ENCODE measurements around the gene IGFBP5. TPM values are rescaled to one million over a fixed set of nuclear protein-coding genes. Genes with fewer than 3 reads are reported as not detected.

IGFBP5 gene
- polyA plus RNA-seq, 6 donors from 2014 or later: not detected

- Mint-ChIP-seq H3K36me3 (no peaks in the 10 kb centered on the region), H3K4me1 (peaks cover 0 to 4% (median 0%) of the 10 kb centered on the region in 3 donors), H3K27me3 (peaks cover 51 to 68% (median 68%) of the 10 kb centered on the region in 3 donors), H3K27ac (no peak overlapping the region), H3K9me3 (peaks cover 0 to 2% (median 0%) of the 10 kb centered on the region in 7 donors), H3K4me3 (peak overlapping the region in 1 of 8 donors; percentile 60)
- no peak for ATAC-seq (ENCODE audit: low read depth in 2 of 2)
- no peak for DNase-seq
These were observed 17.3 kb downstream of the IGFBP5 start for GRCh38 chr2:216678098-216678465.

GRCh38 chr2:216677439-216678097 lies 17.8 kb downstream of the IGFBP5 start:
- H3K27me3 Mint-ChIP-seq: peaks cover 50 to 64% (median 63%) of the 10 kb centered on the region in 3 donors
- H3K9me3 Mint-ChIP-seq: peaks cover 0 to 2% (median 0%) of the 10 kb centered on the region in 7 donors
- DNase-seq (no peak), ATAC-seq (ENCODE audit: low read depth in 2 of 2) (no peak)
- peak overlapping the region in 1 of 8 donors; percentile 60 for H3K4me3 Mint-ChIP-seq
- H3K4me1 Mint-ChIP-seq: peaks cover 0 to 3% (median 0%) of the 10 kb centered on the region in 3 donors
- no peak overlapping the region for H3K27ac Mint-ChIP-seq
- no peaks in the 10 kb centered on the region for H3K36me3 Mint-ChIP-seq

- H3K4me1 Mint-ChIP-seq: no peaks in the 10 kb centered on the region
- H3K27ac Mint-ChIP-seq: no peak overlapping the region
- H3K4me3 Mint-ChIP-seq: no peak overlapping the region
- peaks cover 46 to 60% (median 55%) of the 10 kb centered on the region in 3 donors for H3K27me3 Mint-ChIP-seq
- H3K36me3 Mint-ChIP-seq: no peaks in the 10 kb centered on the region
- DNase-seq (no peak), ATAC-seq (ENCODE audit: low read depth in 2 of 2) (no peak)
- H3K9me3 Mint-ChIP-seq: peaks cover 0 to 2% (median 0%) of the 10 kb centered on the region in 7 donors
These were observed 18.7 kb downstream of the IGFBP5 start for GRCh38 chr2:216676630-216677029.

- peaks cover 0 to 2% (median 0%) of the 10 kb centered on the region in 7 donors for H3K9me3 Mint-ChIP-seq
- no peak for ATAC-seq (ENCODE audit: low read depth in 2 of 2)
- no peak for DNase-seq
- H3K27me3 Mint-ChIP-seq: peaks cover 51 to 59% (median 55%) of the 10 kb centered on the region in 3 donors
- H3K4me1 Mint-ChIP-seq: no peaks in the 10 kb centered on the region
- no peak overlapping the region for H3K4me3 Mint-ChIP-seq
- H3K27ac Mint-ChIP-seq: no peak overlapping the region
- no peaks in the 10 kb centered on the region for H3K36me3 Mint-ChIP-seq
These were observed 21.0 kb downstream of the IGFBP5 start for GRCh38 chr2:216674376-216674775.

GRCh38 chr2:216673609-216674008 lies 21.7 kb downstream of the IGFBP5 start:
- ATAC-seq (ENCODE audit: low read depth in 2 of 2) (no peak), DNase-seq (no peak)
- H3K27me3 Mint-ChIP-seq: peaks cover 49 to 59% (median 55%) of the 10 kb centered on the region in 3 donors
- peaks cover 0 to 2% (median 0%) of the 10 kb centered on the region in 7 donors for H3K9me3 Mint-ChIP-seq
- no peaks in the 10 kb centered on the region for H3K4me1 Mint-ChIP-seq
- no peaks in the 10 kb centered on the region for H3K36me3 Mint-ChIP-seq
- no peak overlapping the region for H3K4me3 Mint-ChIP-seq
- H3K27ac Mint-ChIP-seq: no peak overlapping the region

GRCh38 chr2:216673021-216673420 lies 22.3 kb downstream of the IGFBP5 start:
- H3K36me3 Mint-ChIP-seq: no peaks in the 10 kb centered on the region

GRCh38 chr2:216672466-216672865 lies 22.9 kb downstream of the IGFBP5 start:
- DNase-seq: no peak
- Mint-ChIP-seq H3K4me3 (no peak overlapping the region), H3K27ac (no peak overlapping the region), H3K4me1 (no peaks in the 10 kb centered on the region), H3K27me3 (peaks cover 45 to 64% (median 57%) of the 10 kb centered on the region in 3 donors), H3K9me3 (no peaks in the 10 kb centered on the region), H3K36me3 (no peaks in the 10 kb centered on the region)
- no peak for ATAC-seq (ENCODE audit: low read depth in 2 of 2)

More at GRCh38 chr2:216673021-216673420, 22.3 kb downstream of the IGFBP5 start:
- no peak overlapping the region for H3K27ac Mint-ChIP-seq
- H3K4me1 Mint-ChIP-seq: no peaks in the 10 kb centered on the region
- H3K4me3 Mint-ChIP-seq: no peak overlapping the region
- H3K27me3 Mint-ChIP-seq: peaks cover 45 to 64% (median 57%) of the 10 kb centered on the region in 3 donors
- no peak for ATAC-seq (ENCODE audit: low read depth in 2 of 2)
- DNase-seq: no peak
- peaks cover 0 to 2% (median 0%) of the 10 kb centered on the region in 7 donors for H3K9me3 Mint-ChIP-seq

GRCh38 chr2:216671791-216672343 lies 23.5 kb downstream of the IGFBP5 start:
- Mint-ChIP-seq H3K36me3 (no peaks in the 10 kb centered on the region), H3K27me3 (peaks cover 45 to 65% (median 56%) of the 10 kb centered on the region in 3 donors), H3K9me3 (no peaks in the 10 kb centered on the region), H3K4me3 (no peak overlapping the region), H3K27ac (no peak overlapping the region), H3K4me1 (no peaks in the 10 kb centered on the region)
- no peak for DNase-seq
- ATAC-seq (ENCODE audit: low read depth in 2 of 2): no peak

GRCh38 chr2:216671081-216671411 lies 24.3 kb downstream of the IGFBP5 start:
- DNase-seq: no peak
- Mint-ChIP-seq H3K27me3 (peaks cover 45 to 72% (median 56%) of the 10 kb centered on the region in 3 donors), H3K4me1 (peaks cover 0 to 4% (median 0%) of the 10 kb centered on the region in 3 donors), H3K27ac (peak overlapping the region in 1 of 6 donors; percentile 75), H3K9me3 (no peaks in the 10 kb centered on the region), H3K4me3 (no peak overlapping the region), H3K36me3 (no peaks in the 10 kb centered on the region)
- ATAC-seq (ENCODE audit: low read depth in 2 of 2): no peak

- H3K4me3 Mint-ChIP-seq: no peak overlapping the region
- no peaks in the 10 kb centered on the region for H3K36me3 Mint-ChIP-seq
- ATAC-seq (ENCODE audit: low read depth in 2 of 2) (no peak), DNase-seq (no peak)
- H3K27me3 Mint-ChIP-seq: peaks cover 39 to 72% (median 56%) of the 10 kb centered on the region in 3 donors
- H3K9me3 Mint-ChIP-seq: no peaks in the 10 kb centered on the region
- H3K4me1 Mint-ChIP-seq: peaks cover 0 to 4% (median 0%) of the 10 kb centered on the region in 3 donors
- H3K27ac Mint-ChIP-seq: peak overlapping the region in 1 of 6 donors; percentile 29
These were observed 24.9 kb downstream of the IGFBP5 start for GRCh38 chr2:216670266-216671080.

GRCh38 chr2:216666461-216667233 lies 28.7 kb downstream of the IGFBP5 start:
- DNase-seq (peak; percentile 42), ATAC-seq (ENCODE audit: low read depth in 2 of 2) (peak; percentile 32 to 61)
- H3K4me1 Mint-ChIP-seq: peaks cover 0 to 4% (median 0%) of the 10 kb centered on the region in 3 donors
- H3K36me3 Mint-ChIP-seq: no peaks in the 10 kb centered on the region
- H3K9me3 Mint-ChIP-seq: no peaks in the 10 kb centered on the region
- no peak overlapping the region for H3K27ac Mint-ChIP-seq
- H3K4me3 Mint-ChIP-seq: peak overlapping the region in 1 of 8 donors; percentile 9
- peaks cover 29 to 61% (median 54%) of the 10 kb centered on the region in 3 donors for H3K27me3 Mint-ChIP-seq

- Mint-ChIP-seq H3K27ac (no peak overlapping the region), H3K27me3 (peaks cover 25 to 59% (median 44%) of the 10 kb centered on the region in 3 donors), H3K4me1 (peaks cover 0 to 4% (median 0%) of the 10 kb centered on the region in 3 donors), H3K9me3 (no peaks in the 10 kb centered on the region), H3K4me3 (no peak overlapping the region), H3K36me3 (no peaks in the 10 kb centered on the region)
- no peak for DNase-seq
- no peak for ATAC-seq (ENCODE audit: low read depth in 2 of 2)
These were observed 29.6 kb downstream of the IGFBP5 start for GRCh38 chr2:216665717-216666116.

GRCh38 chr2:216665242-216665641 lies 30.1 kb downstream of the IGFBP5 start:
- no peaks in the 10 kb centered on the region for H3K9me3 Mint-ChIP-seq
- H3K4me1 Mint-ChIP-seq: peaks cover 0 to 4% (median 0%) of the 10 kb centered on the region in 3 donors
- DNase-seq: no peak
- ATAC-seq (ENCODE audit: low read depth in 2 of 2): no peak
- H3K27ac Mint-ChIP-seq: peak overlapping the region in 1 of 6 donors; percentile 47
- no peak overlapping the region for H3K4me3 Mint-ChIP-seq
- peaks cover 21 to 54% (median 40%) of the 10 kb centered on the region in 3 donors for H3K27me3 Mint-ChIP-seq
- no peaks in the 10 kb centered on the region for H3K36me3 Mint-ChIP-seq
